ENCODE data around the gene ITPK1.

Gene ITPK1

DNA sequence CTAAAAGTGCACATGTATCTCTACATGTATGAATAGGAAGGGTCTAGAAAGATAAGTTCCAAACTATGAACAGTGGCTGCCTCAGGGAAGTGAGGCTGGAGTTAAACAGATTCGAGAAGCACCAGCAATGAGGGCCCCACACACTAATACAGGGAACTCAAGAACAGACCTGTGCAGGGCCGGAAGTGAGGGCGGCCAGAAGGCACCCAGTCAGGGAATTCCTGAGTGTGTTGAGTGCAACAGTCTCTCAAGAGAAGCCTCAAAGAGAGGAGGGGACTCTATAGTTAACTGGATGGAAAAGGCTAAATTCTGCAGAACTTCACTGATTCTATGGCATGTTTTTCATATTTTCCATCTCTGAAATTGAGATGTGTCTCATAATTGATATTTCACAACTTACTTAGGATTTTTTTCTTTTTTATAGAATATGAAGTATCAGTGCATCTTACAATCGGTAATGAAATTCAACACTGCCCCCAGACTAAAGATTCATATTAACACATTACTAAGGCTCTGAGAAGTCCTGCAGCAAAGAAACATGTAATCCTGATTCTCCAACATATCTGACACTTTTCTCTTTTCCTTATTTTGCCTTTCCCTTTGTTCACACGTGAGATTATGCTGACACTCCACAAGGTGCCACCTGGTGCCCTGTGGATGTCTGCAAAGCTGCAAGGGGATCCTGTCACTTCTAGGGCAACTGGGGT lies 131.5 kb downstream of the ITPK1 start:
- no peak for DNase-seq

DNA sequence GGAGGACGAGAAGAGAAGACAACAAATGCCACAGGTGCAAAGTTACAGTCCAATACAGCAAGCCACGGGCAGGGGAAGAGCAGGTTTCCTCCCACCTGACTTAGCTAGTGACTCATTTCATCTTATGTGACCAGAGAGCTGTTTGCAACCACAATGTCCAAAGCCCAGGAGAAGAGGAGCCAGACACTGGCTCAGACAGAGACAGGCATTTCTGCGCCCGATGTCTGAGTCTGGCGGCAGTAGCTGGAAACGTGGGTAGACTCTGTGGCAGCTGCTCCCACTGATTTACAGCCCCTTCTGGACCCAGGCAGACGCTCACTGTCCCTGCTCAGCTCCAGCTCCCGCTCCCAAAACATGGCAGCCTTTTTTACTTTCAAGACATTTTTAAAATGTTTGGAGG lies 132.8 kb downstream of the ITPK1 start:
- no peak for DNase-seq

DNA sequence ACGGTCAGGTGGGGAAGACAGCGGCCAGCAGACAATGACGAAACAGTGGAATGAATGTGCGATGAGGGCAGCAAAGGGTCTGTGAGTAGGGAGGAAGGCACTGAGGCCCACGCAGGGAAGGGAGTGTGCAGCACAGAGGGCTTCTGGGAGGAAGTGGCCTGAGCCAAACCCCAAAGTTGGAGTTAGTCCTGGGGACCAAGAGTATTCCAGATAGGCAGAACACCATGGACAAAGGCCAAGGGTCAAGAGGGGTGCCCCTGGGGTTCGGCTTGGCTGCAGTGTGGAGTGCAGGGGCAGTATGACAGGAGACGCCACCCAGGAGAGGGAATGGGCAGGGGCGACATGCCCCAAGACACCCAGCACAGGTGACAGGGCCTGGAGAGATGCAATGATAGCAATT lies 134.0 kb downstream of the ITPK1 start:
- DNase-seq, result no peak

DNA sequence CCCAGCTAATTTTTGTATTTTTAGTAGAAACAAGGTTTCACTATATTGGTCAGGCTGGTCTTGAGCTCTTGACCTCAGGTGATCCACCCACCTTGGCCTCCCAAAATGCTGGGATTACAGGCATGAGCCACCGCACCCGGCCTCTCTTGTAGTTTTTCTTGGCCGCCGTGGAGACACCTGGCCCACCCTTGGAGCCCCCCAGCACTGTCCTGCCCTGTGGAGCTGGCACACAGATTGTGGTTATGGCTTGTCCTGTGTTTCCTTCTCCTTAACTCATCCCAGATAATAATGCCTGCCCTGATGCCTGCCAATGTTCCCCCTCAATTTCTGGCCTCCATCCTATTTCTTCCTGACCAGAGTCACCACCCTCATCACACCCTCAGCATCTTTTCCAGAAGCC lies 134.9 kb downstream of the ITPK1 start:
- DNase-seq, result no peak

DNA sequence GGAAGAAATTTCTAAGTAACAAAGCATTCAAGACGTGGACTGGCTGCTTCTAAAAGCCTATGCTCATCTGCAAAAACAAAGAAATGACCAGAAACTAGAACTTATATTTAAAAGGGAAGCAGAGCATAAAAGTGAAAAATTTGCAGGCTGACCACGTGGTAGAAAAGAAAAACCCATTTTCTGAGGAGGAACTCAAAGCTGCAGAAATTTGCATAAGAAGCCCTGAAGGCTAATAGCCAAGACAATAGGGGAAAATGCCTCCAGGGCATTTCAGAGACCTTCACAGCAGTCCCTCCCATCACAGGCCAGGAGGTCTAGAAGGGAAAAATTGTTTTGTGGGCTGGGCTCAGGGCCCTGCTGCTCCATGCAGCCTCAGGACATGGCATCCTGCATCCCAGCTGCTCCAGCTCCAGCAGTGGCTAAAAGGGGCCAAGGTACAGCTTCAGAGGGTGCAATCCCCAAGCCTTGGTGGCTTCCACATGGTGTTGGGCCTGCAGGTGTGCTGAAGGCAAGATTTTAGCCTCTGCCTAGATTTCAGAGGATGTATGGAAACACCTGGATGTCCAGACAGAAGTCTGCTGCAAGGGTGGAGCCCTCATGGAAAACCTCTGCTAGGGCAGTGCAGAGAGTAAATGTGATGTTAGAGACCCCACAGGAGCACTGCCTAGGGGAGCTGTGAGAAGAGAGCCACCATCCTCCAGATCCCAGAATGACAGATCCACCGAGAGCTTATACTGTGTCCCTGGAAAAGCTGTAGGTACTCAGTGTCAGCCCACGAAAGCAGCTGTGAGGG lies 137.3 kb downstream of the ITPK1 start:
- no peak for DNase-seq

DNA sequence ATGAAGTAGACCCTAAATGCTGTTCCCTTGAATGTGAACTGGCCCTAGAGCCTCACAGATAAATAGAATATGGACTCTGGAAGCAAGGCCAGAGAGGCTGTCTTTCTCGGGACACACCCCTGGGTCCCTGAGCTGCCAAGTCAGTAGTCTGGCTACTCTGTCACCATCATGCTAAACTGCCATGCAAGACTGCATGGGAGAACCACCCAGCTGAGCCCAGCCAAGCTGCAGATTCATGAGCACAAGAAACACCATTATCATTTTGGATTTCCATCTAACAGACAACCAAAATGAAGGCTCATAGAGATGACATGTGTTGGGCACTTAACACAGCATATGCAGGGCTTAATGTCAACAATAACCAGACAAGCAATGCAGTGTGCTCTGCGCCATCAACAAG lies 139.5 kb downstream of the ITPK1 start:
- no peak for DNase-seq

DNA sequence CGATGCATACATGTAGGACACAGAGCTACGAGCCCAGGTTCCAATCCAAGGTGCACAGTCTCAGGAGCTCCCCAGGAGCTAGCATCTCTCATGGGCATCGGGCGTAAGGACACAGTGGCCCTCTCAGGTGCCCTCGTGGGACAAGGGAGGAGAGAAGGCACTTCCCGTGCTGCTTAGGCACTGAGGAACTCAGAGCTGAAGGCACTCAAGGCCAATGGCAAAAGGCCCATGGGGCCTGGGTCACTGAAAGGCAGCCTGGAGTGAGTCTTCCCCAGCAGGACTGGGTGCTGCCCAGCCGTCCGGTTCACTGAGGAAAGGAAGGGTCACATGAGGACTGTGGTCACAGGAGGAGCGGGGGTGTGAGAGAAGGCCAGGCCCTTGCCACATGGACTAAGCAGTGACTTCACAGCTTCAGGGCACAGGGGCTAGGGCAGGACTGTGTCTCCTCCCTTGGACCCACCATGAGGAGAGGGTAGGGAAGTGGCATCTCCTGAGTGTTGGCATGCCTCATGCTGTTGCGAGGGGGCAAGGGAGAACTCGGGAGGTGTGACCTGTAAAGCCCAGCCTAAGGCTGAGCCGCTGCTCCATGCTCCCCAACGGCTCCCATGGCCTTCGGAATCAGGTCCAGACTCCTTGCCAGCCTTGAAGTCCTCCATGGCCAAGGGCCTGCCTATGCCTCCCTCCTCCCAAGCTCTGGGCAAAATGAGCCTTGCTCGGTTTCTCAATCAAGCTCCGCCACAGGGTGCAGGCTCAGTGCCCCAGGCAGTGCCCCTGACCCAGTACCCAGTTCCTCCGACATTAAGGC lies 141.0 kb downstream of the ITPK1 start:
- no peak for DNase-seq

DNA sequence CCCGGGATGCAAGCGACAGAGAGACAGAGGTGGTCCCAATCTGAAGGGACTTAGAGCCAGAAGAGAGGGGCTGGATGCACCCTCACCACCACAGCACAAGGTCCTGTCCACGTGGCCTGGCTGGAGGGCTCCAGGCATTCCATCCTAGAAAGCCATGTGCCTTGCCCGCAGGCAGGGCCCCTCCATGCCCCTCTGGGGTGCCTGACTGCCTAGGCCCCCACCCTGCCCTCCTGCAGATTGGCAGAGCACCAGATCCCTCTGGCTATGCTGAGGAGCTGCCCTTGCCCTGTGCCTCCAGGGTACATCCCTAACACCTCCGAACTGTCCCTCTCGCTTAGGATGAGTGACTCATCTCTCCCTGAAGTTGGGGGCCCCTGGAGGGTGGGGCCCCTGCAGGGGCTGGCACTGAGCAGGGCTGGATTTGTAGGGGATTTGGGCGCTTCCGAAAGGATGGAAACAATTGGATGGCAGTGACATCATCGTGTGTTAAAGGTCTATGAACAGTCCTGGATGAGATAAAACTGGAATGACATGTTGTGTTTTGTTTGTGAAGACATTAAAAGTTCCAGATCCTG lies 141.8 kb downstream of the ITPK1 start:
- no peak for DNase-seq

DNA sequence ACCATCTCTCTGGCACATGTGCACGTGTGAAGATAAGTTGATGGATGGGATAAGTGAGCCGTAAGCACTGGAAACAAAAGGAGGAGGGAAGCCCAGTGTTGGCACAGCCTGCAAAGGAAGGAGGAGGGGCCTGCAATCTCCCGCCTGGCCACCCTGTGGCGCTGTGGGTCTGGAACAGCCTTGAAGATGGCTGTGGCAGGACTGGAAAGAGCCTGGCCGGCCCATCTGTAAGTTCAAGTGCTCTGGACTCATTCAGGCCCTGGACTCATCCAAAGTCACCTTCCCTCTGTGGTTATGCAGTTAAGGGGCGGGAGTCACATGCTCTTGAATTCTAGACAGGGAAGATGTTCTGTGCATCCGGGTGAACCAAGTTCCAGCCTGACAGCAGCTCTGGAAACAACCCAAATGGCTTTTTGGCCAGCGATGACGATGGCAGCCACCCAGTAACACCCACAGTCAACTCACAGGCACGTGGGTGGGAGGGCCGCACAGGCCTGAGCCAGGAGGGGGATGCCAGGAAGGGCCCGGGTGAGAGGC lies 142.4 kb downstream of the ITPK1 start:
- no peak for DNase-seq

DNA sequence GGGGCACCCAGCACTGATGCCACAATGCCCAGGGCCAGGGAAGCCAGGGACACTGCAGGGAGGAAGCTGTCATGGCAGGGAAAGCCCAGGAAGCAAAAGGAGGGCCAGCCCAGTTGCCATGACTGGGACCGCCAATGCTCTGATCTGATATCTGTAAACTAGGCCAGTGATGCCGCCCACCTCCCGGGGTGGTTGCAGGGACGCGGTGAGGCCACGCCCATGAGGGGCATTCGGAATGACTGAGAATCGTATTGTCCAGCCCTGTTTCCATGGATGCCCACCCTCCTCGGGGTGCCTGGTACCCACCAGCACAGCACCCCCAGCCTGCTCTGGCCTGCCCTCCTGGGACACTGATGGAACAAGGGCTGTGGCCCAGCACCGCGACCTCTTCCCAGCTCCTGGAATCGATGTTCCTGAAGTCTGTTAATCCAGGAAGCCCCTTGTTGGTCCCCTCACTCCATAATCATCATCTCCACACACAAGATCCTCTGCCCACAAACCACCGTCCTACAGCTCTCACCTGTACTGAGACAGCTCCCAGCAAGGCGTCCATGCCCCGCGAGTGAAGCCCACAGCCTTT lies 144.0 kb downstream of the ITPK1 start:
- no peak for DNase-seq

DNA sequence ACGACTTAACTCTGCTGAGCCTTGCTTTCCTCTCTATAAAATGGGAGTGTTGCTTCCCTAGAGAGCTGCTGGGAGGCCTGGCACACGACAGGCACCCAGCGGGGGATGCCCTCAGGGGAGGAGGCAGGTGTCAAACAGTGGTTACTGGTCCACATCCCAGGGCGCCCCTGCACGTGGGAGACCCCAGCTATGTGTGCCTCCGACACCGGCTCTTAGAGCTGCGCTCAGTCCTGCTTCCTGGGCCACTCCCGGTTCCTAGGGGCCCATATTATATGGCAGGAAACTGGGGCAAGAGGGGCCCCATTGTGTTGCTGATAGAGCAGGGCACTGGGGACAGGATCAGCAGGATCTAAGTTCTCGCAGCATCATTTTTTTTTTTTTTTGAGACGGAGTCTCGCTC lies 145.5 kb downstream of the ITPK1 start:
- DNase-seq, result no peak

DNA sequence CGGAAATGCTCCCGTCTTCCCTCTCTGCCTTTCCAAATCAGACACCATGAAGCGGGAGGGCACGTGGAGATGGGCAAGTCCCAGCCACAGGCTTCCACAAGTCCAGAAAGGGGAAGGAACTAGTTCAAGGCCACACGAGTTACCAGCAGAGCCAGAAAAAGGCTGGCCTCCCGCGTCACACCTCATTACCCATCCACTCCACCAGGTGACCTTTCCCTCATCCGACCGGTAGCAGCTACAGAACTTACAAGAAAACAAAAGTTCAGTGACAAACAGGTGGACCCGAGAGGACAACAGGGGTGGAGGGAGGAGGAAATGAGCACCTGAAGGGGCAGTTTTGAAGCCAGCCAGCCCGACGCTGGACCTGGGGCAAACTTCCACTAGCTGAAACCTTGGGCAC lies 145.9 kb downstream of the ITPK1 start:
- DNase-seq, result no peak

DNA sequence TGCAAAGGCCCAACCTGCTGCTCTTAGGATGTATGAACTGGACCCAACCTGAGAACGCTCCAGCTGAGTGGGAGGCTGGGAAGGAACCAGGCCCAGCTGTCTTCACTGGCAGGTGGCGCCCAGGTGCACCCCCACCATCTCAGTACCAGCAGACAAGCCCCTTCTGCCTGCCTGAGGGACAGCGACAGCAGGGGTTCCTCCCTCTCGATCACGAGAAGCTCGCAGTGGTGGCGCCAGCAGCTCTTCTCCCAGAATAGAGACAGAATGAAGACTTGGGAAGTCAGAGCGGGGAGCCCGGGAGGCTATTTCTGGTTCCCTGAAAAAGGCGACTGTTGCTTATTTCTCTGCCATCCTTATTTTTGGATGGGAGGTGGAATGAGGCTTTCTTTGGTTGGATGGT lies 146.3 kb downstream of the ITPK1 start:
- DNase-seq, result no peak

DNA sequence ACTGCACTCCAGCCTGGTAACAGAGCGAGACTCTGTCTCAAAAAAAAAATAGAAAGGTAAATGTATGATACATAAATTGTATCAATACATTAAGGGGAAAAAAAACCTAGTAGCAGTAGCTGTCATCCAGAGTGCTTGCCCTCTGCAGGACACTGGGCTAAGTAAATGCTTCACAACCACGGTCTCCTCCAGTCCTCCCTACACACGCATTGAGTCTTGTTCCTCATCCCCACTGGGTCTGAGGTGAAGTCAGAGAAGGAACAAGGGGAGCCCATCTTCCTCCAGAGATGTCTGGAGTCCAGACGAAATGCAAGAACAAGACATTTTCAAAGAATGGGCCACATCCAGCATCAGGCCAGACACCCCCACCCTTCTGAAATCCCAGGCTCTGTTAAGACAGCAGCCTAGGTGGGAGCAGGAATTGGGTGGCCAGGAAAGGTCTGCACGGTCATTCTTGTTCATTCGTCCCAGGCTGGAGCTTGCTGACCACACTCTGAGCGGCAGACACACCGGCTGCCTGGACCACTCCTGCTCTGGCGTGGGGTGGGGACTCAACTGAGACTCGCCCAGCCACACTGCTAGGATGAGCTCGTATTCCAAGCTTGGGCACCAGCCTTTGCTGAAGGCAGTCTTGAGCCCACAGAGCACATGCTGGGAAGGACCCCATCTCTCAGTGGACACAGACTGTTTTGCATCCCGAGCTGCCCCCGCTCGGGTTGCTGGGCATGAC lies 147.3 kb downstream of the ITPK1 start:
- DNase-seq, result no peak

DNA sequence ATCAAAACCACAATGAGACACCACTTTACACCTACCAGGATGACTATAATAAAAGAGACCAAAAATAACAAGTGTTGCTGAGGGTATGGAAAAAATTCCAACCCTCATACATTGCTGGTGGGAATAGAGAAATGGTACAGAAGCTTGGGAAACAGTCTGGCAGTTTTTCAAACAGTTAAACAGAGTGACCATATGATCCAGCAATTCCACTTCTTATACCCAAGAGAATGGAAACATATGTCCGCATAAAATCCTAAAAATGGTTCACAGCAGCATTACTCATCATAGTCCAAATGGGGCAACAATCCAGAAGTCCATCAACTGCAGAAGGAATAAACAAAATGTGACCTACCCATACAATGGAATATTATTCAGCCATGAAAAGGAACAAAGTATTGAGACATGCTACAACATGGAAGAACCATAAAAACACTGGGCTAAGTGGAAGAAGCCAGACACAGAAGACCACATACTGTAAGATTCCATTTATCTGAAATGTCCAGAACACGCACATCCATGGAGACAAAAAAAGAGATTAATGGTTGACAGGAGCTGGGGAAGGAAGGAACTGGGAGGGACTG lies 148.3 kb downstream of the ITPK1 start:
- DNase-seq, result no peak

DNA sequence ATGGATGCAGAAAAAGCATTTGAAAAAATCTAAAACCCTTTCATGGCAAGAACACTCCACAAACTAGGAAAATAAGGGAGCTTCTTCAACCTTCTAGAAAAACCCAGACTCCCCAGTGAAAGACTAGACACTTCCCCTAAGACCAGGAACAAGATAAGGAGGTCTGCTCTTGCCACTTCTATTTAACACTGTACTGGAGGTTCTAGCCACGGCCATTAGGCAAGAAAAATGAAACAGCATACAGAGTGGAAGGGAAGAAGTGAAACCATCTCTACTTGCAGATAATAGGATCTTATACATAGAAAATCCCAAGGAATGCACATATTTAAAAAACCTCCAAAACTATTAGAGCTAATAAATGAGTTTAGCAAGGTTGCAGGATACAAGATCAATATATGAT lies 150.4 kb downstream of the ITPK1 start:
- DNase-seq, result no peak

DNA sequence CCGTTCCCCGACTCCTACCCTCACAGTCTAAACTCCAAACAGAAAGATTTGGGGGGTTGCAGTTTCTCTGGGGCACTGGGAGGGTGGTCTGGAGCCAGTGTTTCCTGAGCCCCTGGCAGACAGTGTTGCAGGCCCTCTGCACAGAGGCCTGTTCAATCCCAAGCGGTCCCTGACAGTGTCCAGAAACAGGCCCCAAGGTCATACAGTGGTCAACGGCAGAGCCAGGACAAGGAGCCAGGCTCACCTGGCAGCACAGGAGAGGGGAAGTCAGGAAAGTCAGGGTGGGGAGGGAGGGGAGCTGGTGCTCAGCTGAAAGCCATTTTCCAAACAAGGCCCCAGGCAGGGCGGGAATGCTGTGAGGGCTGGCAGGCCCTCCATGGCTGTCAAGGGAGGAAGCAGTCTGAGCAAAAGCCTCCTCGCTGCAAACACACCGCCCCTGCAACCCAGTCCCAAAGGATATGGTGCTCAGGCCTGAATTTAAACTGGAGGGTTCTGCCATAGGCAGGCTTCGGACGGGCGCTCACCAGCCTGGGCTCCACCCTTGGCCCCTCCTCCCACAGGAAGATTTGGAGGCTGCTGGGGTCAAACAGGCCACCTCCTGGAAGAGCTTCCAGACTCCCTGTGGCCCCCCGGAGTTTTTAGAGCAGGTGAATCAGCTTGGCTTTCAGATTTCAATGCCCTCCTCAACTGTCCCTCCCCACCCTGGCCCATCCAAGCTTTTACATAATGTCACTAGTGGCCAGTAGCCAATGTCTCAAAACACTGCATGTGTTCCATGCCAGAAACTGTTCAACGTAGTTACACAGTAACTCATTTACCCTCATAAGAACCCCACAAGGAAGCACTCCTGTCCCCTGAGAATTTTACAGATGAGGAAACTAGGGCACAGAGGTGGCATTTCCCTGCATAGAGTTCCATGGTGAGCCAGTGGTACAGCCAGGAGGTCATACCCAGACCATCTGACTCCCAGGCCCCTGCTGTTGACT lies 151.3 kb downstream of the ITPK1 start:
- DNase-seq, result no peak

DNA sequence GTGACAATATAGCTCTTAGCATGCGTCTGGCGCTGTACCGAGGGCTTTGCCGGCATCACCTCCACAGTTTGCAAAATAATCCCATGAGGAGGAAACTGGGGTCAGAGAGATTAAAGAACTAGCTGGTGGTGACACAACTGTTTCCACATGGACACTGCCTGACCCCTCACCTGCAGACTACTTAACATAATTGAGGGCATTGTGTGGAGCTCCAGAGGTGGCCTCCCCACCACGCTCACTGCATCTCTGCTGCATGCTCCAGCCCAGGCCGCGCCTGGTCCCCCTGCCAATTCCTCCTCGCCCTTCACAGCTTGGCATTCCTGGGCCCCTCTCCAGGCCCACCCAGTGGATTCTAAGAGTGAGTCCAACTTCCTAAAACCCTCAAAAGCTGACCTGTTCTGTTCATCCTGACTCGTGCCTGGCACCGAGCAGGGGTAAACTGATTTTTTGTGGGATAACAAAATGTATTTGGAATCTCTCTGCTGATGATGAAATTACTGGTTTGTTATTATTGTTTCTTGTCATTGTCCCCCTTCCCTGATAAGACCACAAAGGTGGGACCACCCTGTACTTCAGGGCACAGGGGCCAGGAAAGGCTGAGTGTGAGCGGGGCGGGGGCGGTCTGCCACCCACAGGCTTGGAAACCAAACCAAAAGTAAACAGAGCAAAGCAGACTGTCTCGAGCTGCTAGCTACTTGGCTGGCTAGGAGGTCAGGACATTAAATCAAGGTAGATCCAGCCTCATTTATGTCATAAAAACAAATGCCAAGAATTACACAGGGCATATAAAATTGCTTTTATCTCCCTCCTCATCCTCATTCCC lies 152.2 kb downstream of the ITPK1 start:
- no peak for DNase-seq

DNA sequence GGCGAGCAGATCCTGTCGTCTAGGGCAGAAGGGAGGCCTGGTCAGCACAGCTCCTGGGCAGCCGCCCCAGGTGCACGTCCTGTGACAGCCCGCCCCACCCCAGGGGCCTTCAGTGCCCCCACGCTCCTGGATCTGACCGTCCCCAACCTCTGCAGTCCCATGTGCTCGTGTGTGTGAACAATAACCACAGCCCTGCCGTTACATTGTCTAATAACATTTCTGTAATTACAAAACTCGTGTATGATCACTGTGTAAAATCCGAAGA lies 153.0 kb downstream of the ITPK1 start:
- DNase-seq, result no peak
